ENCODE results near the gene MINAR2.
A peak's percentile ranks its signal among the peaks of the same experiment; 100 is the strongest.

MINAR2 gene, protein sequence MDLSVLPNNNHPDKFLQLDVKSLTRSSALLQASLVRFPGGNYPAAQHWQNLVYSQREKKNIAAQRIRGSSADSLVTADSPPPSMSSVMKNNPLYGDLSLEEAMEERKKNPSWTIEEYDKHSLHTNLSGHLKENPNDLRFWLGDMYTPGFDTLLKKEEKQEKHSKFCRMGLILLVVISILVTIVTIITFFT

DNA sequence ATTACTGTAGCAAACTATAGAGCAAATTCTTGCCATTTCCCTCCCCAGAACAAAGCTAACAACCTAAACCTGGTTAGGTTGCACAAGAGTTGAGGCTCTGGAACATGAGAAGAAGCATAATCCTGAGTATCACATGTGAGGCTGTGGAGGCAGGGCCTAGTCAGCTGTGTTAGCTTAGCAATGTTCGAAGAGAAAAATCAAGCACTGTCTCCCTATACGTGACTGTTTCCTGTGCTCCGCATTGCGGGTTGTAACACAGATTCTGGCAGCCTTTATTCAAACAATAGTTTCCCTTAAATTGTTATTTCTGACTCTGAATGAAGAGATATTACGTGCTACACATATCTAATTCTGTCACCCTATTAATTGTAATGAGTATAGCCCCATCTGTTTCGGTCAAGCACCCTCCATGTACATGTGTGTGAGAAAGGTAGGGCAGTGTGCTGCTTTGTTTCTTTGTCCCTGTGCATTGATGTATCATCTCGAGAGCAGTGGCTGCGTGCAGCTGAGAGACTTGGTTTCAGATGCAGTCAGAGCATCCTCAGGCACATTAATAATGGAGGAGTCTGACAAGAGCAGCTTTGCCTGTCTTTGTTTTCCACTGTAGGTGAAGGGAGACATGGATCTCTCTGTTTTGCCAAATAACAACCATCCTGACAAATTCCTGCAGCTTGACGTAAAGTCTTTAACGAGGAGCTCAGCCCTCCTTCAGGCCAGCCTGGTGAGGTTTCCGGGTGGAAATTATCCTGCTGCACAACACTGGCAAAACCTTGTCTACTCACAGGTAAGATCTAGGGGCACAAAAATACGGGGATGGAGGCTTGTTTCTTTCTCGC is at the start of gene MINAR2:
TSS of gene MINAR2 (plus strand) at position 523 of the 836 bp plus-strand sequence. CDS start at position 620, 97 bp downstream.
- DNase-seq: no peak

DNA sequence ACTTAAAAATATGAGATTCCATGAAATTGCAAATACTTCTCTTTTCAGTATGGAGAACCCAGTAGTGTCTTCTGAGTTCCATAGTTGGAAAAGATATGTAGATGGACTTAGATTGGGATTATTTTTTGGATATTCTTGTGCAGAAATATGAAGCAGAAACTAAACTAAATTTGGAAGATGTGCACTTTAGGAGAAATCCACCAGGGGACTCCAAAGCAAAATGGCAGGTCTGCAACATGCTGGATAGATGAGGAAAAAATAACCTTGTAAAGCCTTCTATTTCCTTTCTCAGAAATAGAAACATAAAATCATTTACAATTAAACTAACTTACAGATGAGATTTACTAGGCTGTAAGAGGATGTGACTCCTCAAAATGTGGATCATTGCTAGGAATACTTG is 49.2 kb upstream of the MINAR2 start:
- no peak for DNase-seq

DNA sequence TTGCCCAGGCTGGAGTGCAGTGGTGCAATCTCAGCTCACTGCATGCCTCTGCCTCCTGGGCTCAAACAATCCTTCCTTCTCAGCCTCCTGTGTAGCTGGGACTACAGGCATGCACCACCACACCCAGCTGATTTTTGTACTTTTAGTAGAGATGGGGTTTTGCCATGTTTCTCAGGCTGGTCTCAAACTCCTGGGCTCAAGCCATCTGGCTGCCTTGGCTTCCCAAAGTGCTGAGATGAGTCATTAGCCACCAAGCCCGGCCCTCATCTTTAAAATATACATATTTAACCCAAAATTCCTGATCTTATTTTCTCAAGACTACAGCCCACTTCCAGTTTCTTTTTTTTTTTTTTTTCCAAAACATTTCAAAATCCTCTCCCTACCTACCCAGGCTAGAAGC is 31.7 kb upstream of the MINAR2 start:
- no peak for DNase-seq

DNA sequence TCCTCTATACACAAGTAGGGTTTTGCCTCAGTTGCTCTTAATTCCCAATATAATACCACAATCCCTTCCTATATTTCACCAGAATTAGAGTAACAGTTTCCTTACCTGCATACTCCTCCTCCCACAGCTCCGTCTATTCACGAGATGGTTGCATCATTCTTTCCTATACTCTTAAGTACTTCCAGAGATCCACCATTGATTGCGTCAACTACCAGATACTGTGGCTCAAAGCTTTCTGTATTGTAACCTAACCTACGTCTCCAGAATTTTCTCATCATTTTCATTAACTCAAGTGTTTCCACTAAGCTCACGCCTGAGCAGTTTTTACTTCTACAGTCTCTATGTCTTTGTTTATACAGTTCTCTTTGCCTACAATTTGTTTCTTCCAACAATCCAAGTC is 31.2 kb upstream of the MINAR2 start:
- no peak for DNase-seq

DNA sequence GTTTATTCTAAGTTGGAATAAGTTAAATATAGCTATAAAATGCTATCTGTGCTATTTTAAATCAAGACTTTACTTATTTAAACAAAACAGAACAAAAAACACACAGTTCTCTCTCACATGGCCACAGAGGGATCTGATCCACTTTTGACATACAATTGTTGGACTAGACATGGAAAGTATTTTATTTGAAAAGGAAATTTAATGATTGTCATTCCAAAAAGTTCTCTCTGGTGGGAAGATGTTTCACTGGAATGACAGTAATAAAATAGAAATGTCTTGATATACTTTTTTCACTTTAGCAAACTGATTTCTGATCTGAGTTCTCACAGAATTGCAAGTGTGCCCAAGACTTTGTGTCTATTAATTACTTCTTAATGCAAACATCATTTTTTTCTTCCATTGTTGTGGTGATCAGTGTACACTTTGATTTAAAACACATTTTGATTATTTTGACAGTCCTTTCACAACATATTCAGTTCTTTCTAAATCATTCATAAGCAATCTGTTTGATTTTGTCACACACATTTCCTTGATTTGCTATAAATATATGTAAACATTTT is 30.1 kb upstream of the MINAR2 start:
- no peak for DNase-seq

DNA sequence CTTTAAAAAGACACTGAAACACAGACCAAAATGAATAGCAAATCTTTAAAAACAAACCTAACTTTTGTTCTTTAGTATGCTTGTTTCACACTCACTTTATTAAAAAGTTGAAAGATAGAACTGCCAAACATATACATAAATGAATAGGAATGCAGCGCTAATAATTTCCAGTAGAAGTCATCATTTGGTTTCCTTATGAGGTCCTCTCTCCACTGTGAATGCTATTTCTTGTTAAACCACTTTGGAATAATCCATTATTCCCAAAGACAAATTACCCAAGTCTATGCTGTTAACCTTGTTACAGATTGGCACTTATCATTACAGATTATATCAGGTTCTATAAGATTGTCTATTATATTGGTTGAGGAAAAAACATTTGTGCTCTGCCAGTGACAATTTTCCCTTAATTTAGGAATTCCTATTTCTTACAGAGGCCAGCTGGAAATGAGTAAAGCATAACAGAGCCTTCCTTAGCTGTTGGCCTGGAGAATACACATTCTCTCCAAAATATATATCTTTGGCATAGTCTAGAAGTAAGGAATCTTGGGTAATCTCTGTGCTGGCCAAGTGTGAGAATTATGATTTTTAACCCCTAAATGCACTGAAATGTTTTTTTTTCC is 29.3 kb upstream of the MINAR2 start:
- DNase-seq: no peak

DNA sequence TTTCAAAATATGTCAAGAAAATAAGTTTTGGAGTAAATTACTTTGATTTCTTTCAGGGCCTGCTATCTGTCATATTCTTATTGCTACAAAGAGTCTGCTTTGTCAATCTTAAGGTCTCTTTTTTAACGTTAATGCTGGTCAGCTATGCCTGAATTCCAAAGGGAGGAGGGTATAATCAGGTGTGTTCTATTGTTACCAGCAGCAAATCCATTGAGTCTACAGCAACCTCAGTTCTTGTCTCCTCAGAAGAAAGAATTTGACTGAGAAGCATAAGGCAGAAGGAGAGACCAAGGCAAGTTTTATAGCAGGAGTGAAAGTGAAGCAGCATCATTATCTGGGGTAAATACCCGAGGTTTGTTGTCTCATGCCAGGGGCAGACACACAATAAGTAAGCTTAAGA is 23.7 kb upstream of the MINAR2 start:
- DNase-seq: no peak

DNA sequence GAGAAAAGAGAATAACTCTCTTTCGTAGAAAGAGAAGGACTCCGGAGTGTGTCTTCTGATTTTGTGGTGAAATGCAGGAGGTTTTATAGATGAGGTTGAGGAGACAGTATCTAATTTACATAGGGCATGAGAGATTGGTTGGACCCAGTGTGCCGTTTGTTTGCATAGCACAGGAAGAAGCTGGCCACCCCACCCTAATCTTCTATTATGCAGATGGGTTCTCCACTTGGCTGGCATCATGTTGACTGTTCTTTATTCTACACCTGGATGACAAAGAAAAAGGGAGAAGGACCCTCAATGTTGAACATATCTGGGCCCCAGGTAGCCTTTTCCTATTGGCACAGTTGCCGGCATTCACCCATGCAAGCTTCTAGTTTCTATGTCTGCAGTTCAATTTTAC is 23.2 kb upstream of the MINAR2 start:
- no peak for DNase-seq

DNA sequence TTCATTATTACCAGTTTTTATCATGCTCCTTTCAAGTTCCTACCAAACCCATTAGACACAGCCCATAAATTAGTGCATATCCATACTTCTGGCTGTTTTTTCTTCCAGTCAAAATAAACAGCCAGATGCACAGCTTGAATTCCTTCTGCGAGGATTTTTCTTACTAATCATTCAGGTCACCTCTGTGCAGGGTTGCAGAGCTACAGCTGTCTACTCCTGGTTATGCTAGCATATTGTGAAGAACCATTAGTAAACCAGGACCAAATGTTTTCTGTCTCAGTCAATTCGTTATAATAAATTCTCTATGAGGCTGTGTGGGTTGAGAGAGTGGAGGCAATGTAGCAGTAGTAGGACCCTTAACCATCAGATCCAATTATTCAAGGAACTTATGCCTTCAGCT is 8.1 kb upstream of the MINAR2 start:
- no peak for DNase-seq

DNA sequence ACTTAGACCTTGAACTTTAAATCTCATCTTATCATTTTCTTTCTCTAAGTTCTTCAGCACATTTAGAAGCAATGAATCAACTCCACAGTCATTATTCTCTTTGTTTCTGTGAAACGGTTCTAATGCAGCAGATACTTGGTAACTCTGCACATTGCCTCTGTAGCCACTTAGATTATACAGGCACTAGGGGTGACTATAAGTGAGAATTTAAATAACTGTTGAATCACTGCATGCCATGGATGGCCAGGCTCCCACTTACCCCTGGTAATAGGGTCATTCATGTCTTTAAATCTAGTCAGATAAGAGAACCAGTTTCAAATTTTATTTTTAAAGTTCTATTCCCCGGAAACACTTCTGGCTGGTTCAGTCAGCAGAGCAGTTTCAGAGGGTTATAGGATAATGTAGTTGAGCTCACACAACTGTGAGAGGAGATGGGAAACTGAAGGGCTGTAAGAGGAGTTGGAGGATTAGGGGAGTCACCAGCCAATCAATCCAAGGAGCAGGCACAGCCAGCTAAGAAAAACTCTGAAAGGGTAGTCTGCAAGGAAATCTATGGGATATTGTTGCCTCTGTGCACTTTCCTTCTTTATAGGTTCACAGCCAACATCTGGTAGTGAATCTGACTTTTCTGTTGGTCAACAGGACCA is 4.2 kb upstream of the MINAR2 start:
- DNase-seq: no peak

DNA sequence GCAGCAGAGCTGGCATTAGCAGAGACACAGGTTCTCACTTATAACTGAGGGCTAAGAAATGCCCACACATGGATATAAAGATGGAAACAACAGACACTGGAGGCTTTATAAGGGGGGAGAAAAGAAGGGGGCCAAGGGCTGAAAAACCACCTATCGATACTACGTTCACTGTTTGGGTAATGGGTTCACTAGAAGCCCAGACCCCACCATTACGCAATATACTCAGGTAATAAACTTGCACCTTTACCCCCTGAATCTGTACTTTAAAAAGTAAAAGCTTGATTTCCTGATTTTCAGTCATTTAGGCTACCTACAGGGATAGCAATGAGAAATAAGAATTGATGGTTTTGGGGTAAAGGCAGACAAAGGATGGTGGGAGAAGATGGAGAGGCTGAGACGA is 1.9 kb upstream of the MINAR2 start:
- no peak for DNase-seq

DNA sequence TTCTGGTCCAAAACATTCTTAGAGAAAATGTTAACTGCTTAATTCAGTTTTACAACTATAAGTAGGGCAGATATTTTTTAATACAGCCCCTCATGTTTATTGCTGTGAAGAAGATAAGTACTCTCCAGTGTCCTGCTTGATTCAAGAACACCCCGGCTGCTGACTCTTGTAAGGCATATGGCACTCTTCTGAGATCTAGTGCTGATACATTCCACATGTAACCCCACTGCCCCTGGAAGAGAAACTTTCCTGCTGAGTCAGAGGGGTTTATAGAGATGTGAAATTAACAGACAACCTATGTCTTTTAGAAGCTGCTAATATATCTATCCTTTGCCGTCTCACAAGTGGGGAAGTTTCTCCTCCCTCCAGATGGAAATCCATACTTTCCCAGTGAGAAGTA is 1.0 kb upstream of the MINAR2 start:
- DNase-seq: no peak

DNA sequence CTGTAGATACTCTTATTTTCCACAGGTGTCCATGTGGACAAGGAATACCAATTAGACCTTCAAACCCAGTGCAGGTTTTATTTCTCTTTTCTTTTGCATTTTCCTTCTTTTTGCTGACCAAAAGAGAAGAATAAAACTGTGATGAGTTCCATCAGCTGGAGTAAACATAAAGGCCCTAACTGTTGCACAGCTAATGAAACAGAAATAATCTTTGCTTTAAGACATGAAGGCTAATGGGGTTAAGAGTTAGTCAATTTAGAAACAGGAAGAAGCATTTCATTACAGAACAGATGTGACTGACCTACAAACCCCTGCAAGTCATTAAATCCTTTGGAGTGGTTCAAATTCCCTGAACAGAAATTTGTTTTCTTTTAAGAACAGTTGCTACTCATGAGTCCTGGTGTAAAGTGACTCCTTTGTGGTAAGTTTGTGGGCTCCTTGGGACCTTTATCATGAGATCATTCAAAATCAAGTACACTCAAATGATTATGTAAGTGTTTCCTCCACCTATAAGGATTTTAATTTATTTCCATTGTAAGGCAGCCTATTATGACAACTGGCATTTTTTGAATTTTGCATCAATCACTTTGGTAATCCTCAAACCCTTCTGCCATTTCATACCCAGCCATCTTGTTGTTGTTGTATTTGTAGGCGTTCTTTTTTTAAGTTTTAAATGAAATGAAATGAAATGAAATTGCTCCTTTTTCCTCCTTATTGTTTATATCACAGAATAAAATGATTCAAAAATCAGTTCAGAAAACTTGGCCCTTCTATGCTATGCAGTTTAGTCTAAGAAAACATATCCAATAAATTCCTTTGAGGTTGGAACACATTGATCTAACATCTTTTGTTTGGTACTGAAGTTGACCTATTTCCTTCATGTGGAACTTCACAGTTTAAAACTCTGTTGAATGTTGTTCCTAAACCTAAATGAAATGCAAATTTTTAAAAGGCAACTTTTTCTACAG is 1.3 kb downstream of the MINAR2 start:
- DNase-seq: no peak

DNA sequence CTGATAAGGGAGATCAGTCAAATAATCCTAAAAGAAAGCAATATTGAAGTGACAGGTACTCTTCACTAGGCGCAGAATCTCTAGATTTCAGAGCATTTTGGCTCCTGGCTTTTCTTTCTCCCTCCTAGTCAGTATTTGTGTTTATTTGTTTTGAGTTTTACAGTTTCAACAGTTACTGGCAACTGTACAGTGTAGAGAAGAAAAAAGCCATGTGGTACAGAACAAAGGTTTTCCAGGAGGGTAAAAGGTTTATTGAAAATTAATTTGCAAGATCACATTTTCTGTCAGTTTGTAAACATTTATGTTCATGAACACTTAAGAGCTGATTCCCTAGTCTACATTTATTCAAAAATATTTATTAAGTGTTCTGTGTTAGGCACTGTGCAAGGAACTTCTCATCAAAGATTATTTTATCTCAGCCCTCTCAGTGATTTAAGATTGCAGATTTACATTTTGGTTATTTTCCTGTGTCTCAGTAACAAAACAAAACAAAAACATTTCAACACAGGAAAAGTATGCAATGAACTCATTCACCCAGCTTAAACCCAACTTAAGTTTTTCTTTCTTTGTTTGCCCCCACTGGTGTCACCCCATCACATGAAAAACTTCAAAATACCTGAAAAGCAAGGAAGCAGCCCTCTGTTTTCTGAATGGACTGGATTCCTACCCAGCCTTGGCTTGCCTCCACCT is 12.9 kb downstream of the MINAR2 start:
- DNase-seq: no peak

DNA sequence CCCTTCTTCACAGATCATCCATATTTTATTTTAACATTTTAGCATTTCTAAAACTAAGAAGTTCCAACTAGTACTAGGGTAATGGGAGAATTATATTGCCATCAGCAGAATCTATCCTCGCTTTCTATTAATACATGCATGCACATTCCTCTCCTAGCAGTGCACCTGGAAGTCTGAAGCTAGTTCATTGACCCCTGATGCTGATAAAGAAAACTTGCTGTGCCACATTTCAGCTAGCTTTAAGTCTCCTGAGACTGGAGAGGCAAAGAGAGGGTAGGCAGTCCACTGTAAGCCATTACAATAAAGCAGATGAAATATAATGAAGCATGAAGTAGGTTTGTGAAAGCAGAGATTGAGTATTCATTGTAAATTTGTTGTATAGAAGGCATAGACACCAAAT is 15.8 kb downstream of the MINAR2 start:
- no peak for DNase-seq

DNA sequence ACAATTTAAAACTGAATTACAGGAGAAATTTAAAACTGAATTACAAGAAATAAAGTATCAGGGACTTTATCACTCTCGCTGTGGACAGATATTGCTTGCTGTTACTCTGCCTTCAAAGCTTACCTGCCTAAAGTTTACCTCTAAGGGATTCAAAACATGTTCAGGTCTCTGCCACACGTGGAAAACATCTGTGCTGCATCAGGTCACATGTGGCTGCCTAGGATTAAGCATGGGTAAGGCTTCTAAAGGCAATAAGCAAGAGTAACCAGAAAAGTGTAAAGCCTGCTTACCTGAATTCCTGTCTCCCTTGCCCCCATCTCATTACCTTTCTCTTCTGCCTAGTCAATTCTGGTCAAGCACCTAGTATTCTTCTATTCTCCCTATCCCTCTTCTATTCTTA is 18.9 kb downstream of the MINAR2 start:
- DNase-seq: no peak

DNA sequence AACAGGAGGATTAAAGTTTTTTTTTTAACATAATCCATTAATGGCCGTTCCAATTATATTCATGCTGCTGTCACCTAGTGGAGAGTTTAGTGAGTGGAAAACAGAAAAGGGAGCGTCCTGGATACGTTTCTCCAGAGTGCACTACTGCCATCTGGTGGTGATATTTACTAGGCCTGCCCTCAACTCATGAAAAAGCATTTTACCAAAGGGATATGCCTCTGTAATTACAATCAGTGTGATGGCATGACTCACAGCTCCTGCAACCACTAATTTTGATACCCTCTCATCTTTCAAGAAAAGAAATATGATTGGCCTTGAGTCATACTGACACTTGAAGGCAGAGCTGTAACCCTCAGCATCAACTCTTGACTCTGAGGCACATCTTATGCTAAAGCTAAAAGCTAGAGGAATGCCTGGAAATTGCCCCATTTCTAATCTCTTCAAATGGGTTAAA is 20.1 kb downstream of the MINAR2 start:
- DNase-seq: peak; percentile 55

DNA sequence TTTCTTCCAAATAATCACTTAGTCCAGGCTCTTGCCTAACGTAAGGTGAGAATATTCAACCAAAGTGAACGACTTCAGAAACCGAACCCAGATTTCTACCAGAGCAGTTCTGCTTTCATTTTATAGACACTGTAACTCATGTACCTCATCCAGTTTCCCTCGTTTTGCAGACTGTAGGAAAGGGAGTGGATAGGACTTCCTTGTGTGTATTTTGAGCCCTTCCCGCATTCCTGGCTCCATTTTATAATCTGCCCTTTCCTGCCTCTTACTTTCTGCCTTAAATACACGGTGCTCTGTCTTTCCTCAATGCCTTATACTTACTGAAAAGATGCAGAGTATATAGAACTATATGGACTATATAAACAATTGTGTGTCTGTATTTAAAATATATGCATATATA is 20.8 kb downstream of the MINAR2 start:
- no peak for DNase-seq

DNA sequence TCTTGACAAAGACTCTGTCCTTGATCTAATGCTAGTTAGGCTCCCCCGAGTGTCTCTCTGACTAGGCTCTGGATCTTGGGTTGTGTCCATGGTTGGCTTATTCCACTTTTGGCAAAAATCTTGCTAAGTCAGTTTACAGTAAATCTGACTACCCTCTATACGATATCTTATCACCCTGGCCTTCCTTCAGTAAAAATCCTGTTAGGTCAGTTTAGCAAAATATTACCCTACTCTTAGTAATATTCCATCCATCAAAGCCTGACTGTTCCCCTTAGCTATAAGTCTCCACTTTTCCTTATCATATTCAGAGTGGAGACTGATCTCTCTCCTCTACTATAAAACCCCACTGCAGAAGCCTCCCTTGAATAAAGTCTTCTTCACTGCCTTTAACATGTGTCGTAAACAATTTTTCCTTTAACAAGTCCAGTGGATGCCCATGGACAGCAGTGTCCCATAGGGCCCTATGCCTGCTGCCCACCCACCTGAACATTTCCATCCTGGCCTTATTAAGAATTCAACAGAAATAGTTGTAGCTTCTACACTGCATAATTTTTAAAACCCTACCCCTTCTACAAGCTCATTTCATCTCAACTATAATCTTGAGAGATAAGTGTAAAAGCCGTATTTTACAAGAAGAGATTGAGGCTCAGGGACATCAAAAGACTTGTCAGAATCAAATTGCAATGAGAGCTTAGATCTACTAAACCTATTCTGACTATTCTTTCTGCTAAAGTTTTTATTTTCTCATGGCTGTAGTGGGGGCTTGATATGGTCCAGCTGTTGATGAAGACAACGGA is 22.3 kb downstream of the MINAR2 start:
- no peak for DNase-seq

DNA sequence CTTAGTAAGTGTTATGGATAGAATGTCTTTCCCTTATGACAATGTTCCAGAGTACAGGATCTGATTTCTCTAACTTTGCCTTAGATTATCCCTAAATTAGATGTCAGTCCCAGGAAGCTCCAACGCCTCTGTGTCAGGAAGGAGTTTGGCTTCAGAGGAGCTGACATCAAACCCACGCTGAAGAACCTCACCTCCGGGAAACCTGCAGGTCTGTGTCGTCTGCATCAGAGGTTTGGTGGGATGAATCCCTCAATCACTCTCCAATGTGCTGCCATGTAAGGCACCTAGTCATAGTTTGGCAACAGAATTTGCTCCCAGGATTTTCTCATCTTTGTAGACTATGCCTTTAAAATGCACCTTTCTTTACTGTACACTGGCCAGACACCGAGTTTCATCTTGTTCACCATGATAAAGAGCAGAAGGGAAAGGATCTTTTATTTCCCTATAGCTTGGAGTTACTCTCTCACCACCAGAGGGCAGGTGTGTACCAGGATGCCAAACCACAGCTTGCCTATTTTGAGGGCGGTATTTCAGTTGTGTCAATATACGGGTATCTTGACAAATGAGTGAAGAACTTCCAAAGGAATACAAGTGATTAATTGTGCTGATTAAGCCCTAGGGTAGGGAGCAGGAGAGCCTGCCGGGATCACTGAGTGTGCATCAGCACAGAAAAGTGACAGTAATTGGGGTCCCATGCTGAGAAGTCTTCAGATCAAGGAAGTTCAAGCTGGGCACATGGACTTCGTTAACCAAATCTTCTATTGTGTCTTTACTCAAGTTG is 23.4 kb downstream of the MINAR2 start:
- DNase-seq: no peak
